ENCODE data around the gene FARP1.

- TF ChIP-seq POLR2AphosphoS5 (IDR thresholded peaks at IDR 0.05; ENCODE audit: borderline replicate concordance, low read depth, low read length) (no peak), EZH2 (IDR thresholded peaks at IDR 0.05) (no peak)
Observed at GRCh38 chr13:98225036-98225940, 82.4 kb downstream of the FARP1 start.

Measured in SK-N-MC (cell line).